Measurements from ENCODE around the gene CSF1R. TPM values are rescaled to one million over a fixed set of nuclear protein-coding genes. Genes with fewer than 3 reads are reported as not detected.

The CSF1R gene
- total and polyA plus RNA-seq, 2 donors (not counting 3 experiments of a cell fraction or from before 2014, with no cell fraction given), result not detected

DNA sequence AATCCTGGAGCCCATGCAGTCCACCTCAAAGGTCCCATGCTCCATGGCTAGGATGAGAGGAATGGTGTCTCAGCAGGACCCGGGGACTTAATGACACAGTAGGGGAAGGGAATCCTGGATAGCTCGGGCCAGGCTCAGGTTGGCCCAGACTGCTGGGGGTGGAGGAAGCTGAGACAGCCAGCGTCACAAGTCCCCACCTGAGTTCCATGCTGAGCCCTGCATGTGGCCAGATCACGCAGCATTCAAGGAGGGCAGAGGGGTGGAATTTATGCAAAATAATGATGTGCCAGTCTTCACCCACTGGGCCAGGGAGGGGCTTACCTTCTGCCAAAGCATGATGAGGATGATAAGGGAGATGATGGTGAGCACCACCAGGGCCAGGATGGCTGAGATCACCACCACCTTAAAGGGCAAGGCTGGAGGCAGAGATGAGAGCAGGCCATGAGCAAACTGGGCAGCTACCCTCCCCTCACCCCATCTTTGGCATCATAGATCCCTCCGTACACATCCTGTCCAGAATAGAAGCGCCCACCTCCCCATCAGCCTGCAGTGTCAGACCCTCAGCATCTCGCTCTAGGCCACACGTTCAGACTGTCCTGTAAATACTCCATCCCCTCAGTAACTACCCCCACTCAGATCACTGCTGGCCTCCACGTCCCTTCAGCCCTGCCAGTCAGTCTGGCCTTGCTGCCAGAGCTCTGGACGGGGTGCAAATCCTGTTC is 40.0 kb upstream of the CSF1R start:
- H3K4me2 ChIP-seq (ENCODE audit: insufficient read depth, low read length), result no peak overlapping the region
- H3K79me2 ChIP-seq (ENCODE audit: control insufficient read depth, insufficient read depth, low read length), result no peaks in the 10 kb centered on the region
- H3K27me3 ChIP-seq (ENCODE audit: control insufficient read depth in 2 of 2, insufficient read depth in 2 of 2, low read length in 2 of 2), result no peaks in the 10 kb centered on the region
- no peaks in the 10 kb centered on the region for H4K20me1 ChIP-seq (replicated peaks; ENCODE audit: control insufficient read depth, extremely low read depth, insufficient read depth, low read length)
- H3K9me3 ChIP-seq (replicated peaks; ENCODE audit: control insufficient read depth, insufficient read depth, low read length), result no peaks in the 10 kb centered on the region
- intact Hi-C loops (cut with micrococcal nuclease), result no loop called here
- dilution Hi-C loops (cut with MboI; ENCODE audit: extremely low pct_ligation_motif_present, low sequenced_read_pairs), result no loop called here
- FAIRE-seq (no peak), DNase-seq (ENCODE audit: low read depth, low spot score) (no peak)
- no peak for TF ChIP-seq EZH2 (IDR thresholded peaks at IDR 0.05; ENCODE audit: borderline replicate concordance, low read depth, low read length, severe bottlenecking)
- TF ChIP-seq, protein P1, sequence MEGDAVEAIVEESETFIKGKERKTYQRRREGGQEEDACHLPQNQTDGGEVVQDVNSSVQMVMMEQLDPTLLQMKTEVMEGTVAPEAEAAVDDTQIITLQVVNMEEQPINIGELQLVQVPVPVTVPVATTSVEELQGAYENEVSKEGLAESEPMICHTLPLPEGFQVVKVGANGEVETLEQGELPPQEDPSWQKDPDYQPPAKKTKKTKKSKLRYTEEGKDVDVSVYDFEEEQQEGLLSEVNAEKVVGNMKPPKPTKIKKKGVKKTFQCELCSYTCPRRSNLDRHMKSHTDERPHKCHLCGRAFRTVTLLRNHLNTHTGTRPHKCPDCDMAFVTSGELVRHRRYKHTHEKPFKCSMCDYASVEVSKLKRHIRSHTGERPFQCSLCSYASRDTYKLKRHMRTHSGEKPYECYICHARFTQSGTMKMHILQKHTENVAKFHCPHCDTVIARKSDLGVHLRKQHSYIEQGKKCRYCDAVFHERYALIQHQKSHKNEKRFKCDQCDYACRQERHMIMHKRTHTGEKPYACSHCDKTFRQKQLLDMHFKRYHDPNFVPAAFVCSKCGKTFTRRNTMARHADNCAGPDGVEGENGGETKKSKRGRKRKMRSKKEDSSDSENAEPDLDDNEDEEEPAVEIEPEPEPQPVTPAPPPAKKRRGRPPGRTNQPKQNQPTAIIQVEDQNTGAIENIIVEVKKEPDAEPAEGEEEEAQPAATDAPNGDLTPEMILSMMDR (IDR thresholded peaks at IDR 0.05; ENCODE audit: extremely low read depth in 1 of 2, insufficient read depth in 1 of 2, low read depth in 1 of 2, low read length in 2 of 2), result no peak
- TF ChIP-seq POLR2A (IDR thresholded peaks at IDR 0.05; ENCODE audit: low read depth, low read length), result no peak
- TF ChIP-seq, protein P2, sequence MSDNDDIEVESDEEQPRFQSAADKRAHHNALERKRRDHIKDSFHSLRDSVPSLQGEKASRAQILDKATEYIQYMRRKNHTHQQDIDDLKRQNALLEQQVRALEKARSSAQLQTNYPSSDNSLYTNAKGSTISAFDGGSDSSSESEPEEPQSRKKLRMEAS (IDR thresholded peaks at IDR 0.05; ENCODE audit: insufficient read depth, insufficient read length), result no peak
- no peak for TF ChIP-seq POLR2AphosphoS5 (IDR thresholded peaks at IDR 0.05; ENCODE audit: insufficient read depth, low read depth, low read length)
- no peak for TF ChIP-seq FOS (IDR thresholded peaks at IDR 0.05; ENCODE audit: borderline replicate concordance, insufficient read depth, low read length)
- TF ChIP-seq JUN (IDR thresholded peaks at IDR 0.05; ENCODE audit: borderline replicate concordance, insufficient read depth, insufficient read length, low read depth), result no peak
- no peak for TF ChIP-seq MYC (IDR thresholded peaks at IDR 0.05; ENCODE audit: low read depth, low read length)
- no peak overlapping the region for H3K27ac ChIP-seq (ENCODE audit: insufficient read depth, low read depth, low read length)
- ChIA-PET CTCF (interaction anchor here (1.1 kb wide), 1 partner anchor 49 kb away, joined by 3 read pairs; no protein-coding TSS in a partner anchor), POLR2A (no interaction called here)
- no peak overlapping the region for H2AFZ ChIP-seq (ENCODE audit: low read depth, low read length)
- H3K36me3 ChIP-seq (ENCODE audit: control insufficient read depth in 2 of 2, extremely low read depth in 1 of 2, insufficient read depth in 2 of 2, low read length in 2 of 2), result no peaks in the 10 kb centered on the region
- peaks cover 7% of the 10 kb centered on the region for H3K4me1 ChIP-seq (ENCODE audit: control insufficient read depth, extremely low read depth, insufficient read depth, low read length)
- no peaks in the 10 kb centered on the region for H3K9me1 ChIP-seq (replicated peaks; ENCODE audit: control insufficient read depth, extremely low read depth, insufficient read depth, low read length)
- BruUV-seq (replicated peaks), result no TSS peak
- H3K9ac ChIP-seq (replicated peaks; ENCODE audit: extremely low read depth, insufficient read depth, low read length), result no peak overlapping the region
- no peak overlapping the region for H3K4me3 ChIP-seq (replicated peaks in 1 of 3; ENCODE audit: insufficient read depth in 1 of 3, low read depth in 1 of 3, low read length in 3 of 3)
